Neural cell (in vitro differentiated cells): Measurements from ENCODE around the gene MGAT4B.

Source experiments
- CTCF ChIP-seq: fragments of 450-650 bp; IDR thresholded peaks from 2 replicates; pipeline ENCODE4 v1.5.1; 2014; ENCODE audit warnings: antibody characterized with exemption, mild to moderate bottlenecking, moderate library complexity; ENCODE audit not compliant: poor library complexity, severe bottlenecking
- EP300 ChIP-seq: fragments of 450-650 bp; conservative IDR thresholded peaks from 2 replicates; pipeline ENCODE4 v1.6.1; 2014; ENCODE audit warnings: antibody characterized with exemption, mild to moderate bottlenecking, moderate library complexity; ENCODE audit not compliant: poor library complexity, severe bottlenecking
- MXI1 ChIP-seq: fragments of 450-650 bp; conservative IDR thresholded peaks from 2 replicates; pipeline ENCODE4 v1.6.1; 2014; ENCODE audit warnings: antibody characterized with exemption, mild to moderate bottlenecking; ENCODE audit not compliant: poor library complexity, severe bottlenecking
- POLR2AphosphoS5 ChIP-seq: IDR thresholded peaks from 2 replicates; pipeline ENCODE4 v1.6.1; 2012
- RAD21 ChIP-seq: fragments of 450-650 bp; conservative IDR thresholded peaks from 2 replicates; pipeline ENCODE4 v1.6.1; 2014; ENCODE audit warnings: antibody characterized with exemption, mild to moderate bottlenecking, moderate library complexity

- TF ChIP-seq RAD21 (no peak), CTCF (no peak), MXI1 (no peak), EP300 (no peak), POLR2AphosphoS5 (no peak)
These were observed 26.3 kb downstream of the MGAT4B start for GRCh38 chr5:179780362-179780761.
